Right lobe of liver (tissue), 4 donors: ENCODE measurements around the gene UCHL5.

ENCODE experiments used
- CTCF ChIP-seq, 4 donors: fragments of 200-600 bp in 3 of 4; fragments of 450-650 bp in 1 of 4; IDR thresholded peaks; one replicate each; pipeline versions ENCODE4 v1.5.1 to v1.8.0; 2016 to 2022; ENCODE audit warnings: antibody characterized with exemption in 4 of 4, mild to moderate bottlenecking in 2 of 4
- POLR2A ChIP-seq: fragments of 450-650 bp; IDR thresholded peaks from one replicate; pipeline ENCODE4 v1.6.1; 2017; ENCODE audit warnings: antibody characterized with exemption, mild to moderate bottlenecking
- donor health status: DM: no; HTN: no; CAD: no.
- donor health status: DM: no; HTN: no; CAD: no.
- donor health status: DM: no; HTN: yes; CAD: no.

GRCh38 chr1:193104502-193104906 lies 45.3 kb upstream of the UCHL5 start:
- TF ChIP-seq CTCF (IDR thresholded peaks at IDR 0.05) (no peak), POLR2A (no peak)
